Tibial artery (tissue), 4 donors: ENCODE measurements around the gene CKB.

Source experiments
- DNase-seq, 2 donors: peaks; one replicate each; pipeline ENCODE4 v3.0.0-alpha.2; 2019
- H3K27ac ChIP-seq, 2 donors: fragments of 200-600 bp; sonication (generic) in 1 of 2; 1 replicate in 1 of 2; 2 replicates in 1 of 2; pipeline ENCODE4 v1.5.1; 2018 to 2019; ENCODE audit warnings: mild to moderate bottlenecking in 1 of 2
- H3K27me3 ChIP-seq, 2 donors: fragments of 200-600 bp; sonication (generic) in 1 of 2; one replicate each; pipeline versions ENCODE4 v1.5.1 to v1.6.0; 2016 to 2019
- H3K36me3 ChIP-seq, 3 donors: fragments of 200-600 bp; sonication (generic) in 2 of 3; one replicate each; pipeline ENCODE4 v1.5.1; 2016 to 2019; ENCODE audit warnings: mild to moderate bottlenecking in 2 of 3
- H3K4me1 ChIP-seq, 4 donors: fragments of 200-600 bp; sonication (generic) in 2 of 4; 1 replicate in 3 of 4; 2 replicates in 1 of 4; pipeline ENCODE4 v1.5.1; 2016 to 2019
- H3K4me3 ChIP-seq, 2 donors: fragments of 200-600 bp; sonication (generic) in 1 of 2; 1 replicate in 1 of 2; 2 replicates in 1 of 2; pipeline ENCODE4 v1.5.1; 2018 to 2019; ENCODE audit warnings: mild to moderate bottlenecking in 2 of 2
- H3K9me3 ChIP-seq, 3 donors: fragments of 200-600 bp; sonication (generic) in 1 of 3; one replicate each; pipeline ENCODE4 v1.5.1; 2016 to 2019
- intact Hi-C: fragments of 100-400 bp; cut with DNase I; formaldehyde crosslinking; loops from one replicate; pipeline ENCODE4 v1.15.0; 2023; ENCODE audit warnings: low total_unique reads
- TF ChIP-seq, protein P1 (sequence below), 2 experiments: fragments of 200-600 bp in 1 of 2; fragments of 450-650 bp in 1 of 2; IDR thresholded peaks; one replicate each; pipeline ENCODE4 v1.5.1; 2017 to 2019; ENCODE audit warnings: antibody characterized with exemption in 2 of 2, mild to moderate bottlenecking in 1 of 2, moderate library complexity in 1 of 2

The CKB gene

GRCh38 chr14:103524002-103524935 is 1.6 kb upstream of the CKB start:
- Histone ChIP-seq H3K4me1 (peaks cover 0 to 58% (median 46%) of the 10 kb centered on the region in 4 donors), H3K4me3 (no peak overlapping the region), H3K27me3 (no peaks in the 10 kb centered on the region), H3K9me3 (no peaks in the 10 kb centered on the region), H3K27ac (no peak overlapping the region), H3K36me3 (peaks cover 4 to 7% (median 5%) of the 10 kb centered on the region in 3 donors)
- TF ChIP-seq, protein P1, sequence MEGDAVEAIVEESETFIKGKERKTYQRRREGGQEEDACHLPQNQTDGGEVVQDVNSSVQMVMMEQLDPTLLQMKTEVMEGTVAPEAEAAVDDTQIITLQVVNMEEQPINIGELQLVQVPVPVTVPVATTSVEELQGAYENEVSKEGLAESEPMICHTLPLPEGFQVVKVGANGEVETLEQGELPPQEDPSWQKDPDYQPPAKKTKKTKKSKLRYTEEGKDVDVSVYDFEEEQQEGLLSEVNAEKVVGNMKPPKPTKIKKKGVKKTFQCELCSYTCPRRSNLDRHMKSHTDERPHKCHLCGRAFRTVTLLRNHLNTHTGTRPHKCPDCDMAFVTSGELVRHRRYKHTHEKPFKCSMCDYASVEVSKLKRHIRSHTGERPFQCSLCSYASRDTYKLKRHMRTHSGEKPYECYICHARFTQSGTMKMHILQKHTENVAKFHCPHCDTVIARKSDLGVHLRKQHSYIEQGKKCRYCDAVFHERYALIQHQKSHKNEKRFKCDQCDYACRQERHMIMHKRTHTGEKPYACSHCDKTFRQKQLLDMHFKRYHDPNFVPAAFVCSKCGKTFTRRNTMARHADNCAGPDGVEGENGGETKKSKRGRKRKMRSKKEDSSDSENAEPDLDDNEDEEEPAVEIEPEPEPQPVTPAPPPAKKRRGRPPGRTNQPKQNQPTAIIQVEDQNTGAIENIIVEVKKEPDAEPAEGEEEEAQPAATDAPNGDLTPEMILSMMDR (IDR thresholded peaks at IDR 0.05): no peak
- no peak for DNase-seq
- intact Hi-C loops: no loop called here

GRCh38 chr14:103523575-103523954 is 935 bp upstream of the CKB start:
- Histone ChIP-seq H3K27me3 (no peaks in the 10 kb centered on the region), H3K4me3 (no peak overlapping the region), H3K36me3 (peaks cover 4 to 7% (median 5%) of the 10 kb centered on the region in 3 donors), H3K9me3 (no peaks in the 10 kb centered on the region), H3K4me1 (peaks cover 0 to 63% (median 51%) of the 10 kb centered on the region in 4 donors), H3K27ac (no peak overlapping the region)
- no peak for DNase-seq
- intact Hi-C loops: no loop called here
- TF ChIP-seq, protein P1 (IDR thresholded peaks at IDR 0.05): no peak

DNA sequence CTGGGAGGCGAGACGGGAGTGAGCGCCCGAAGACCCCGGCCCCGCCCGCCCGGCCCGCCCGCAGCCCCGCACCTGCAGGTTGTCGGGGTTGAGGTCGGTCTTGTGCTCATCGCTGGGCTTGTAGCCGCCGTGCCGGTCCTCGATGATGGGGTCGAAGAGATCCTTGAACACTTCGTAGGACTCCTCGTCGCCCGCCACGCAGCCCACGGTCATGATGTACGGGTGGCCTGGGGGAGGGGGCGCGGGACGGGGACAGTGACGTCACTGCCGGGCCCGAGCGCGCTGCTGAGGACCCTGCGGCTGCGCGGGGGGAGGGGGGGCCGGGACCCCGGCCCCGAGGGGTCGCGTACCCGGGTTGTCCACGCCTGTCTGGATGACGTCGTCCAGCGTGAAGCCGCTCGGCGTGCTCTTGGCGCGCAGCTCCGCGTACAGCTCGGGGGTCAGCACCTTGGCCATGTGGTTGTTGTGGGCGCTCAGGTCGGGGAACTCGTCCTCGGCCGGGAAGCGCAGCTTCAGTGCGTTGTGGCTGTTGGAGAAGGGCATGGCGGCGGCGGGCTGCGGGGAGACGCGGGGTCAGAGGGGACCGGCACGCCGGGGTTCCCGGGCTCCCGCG is 573 bp downstream of the CKB start:
- no peaks in the 10 kb centered on the region for H3K27me3 ChIP-seq
- peaks cover 0 to 57% (median 47%) of the 10 kb centered on the region in 4 donors for H3K4me1 ChIP-seq
- peaks cover 4 to 7% (median 5%) of the 10 kb centered on the region in 3 donors for H3K36me3 ChIP-seq
- DNase-seq: peak in 1 of 2 donors; percentile 80
- H3K27ac ChIP-seq: peak overlapping the region; percentile 84 to 90
- peak overlapping the region; percentile 65 to 85 for H3K4me3 ChIP-seq
- TF ChIP-seq, protein P1 (IDR thresholded peaks at IDR 0.05): no peak
- intact Hi-C loops: loop anchor here (2.0 kb wide), 1 partner anchor 19 kb away; no protein-coding TSS in a partner anchor
- no peaks in the 10 kb centered on the region for H3K9me3 ChIP-seq

DNA sequence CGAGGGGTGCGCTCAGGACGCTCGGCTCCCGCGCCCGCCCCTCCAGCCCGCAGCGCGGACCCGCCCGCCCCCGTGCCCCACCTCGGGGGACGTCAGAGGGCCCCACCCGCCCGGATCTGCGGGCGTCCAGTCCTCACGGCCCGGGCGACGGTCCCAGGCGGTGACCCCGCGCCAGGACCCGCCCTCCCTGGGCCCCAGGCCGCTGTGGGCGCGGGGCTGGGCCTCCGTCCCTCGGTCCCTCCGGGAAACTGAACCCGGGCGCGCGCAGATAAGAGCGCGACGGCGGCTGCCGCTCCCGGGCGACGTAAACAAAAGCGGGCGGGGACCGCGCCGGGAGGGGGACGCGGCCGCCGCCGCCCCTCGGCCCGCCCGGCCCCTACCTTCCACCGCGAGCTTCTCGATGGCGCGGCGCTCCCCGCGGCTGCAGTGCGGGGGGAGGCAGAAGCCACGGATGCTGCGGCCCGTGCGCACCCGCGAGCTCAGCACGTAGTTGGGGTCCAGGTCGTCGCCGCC is 1.1 kb downstream of the CKB start:
- DNase-seq: no peak
- no peaks in the 10 kb centered on the region for H3K27me3 ChIP-seq
- H3K36me3 ChIP-seq: peaks cover 4 to 7% (median 5%) of the 10 kb centered on the region in 3 donors
- peak overlapping the region; percentile 65 to 85 for H3K4me3 ChIP-seq
- TF ChIP-seq, protein P1 (IDR thresholded peaks at IDR 0.05): no peak
- H3K27ac ChIP-seq: peak overlapping the region; percentile 84 to 90
- intact Hi-C loops: loop anchor here (2.0 kb wide), 1 partner anchor 19 kb away; no protein-coding TSS in a partner anchor
- H3K4me1 ChIP-seq: peaks cover 0 to 57% (median 47%) of the 10 kb centered on the region in 4 donors
- no peaks in the 10 kb centered on the region for H3K9me3 ChIP-seq

- peak; percentile 77 to 94 for DNase-seq
- Histone ChIP-seq H3K27me3 (no peaks in the 10 kb centered on the region), H3K4me1 (peaks cover 0 to 57% (median 47%) of the 10 kb centered on the region in 4 donors)
Observed at GRCh38 chr14:103520657-103521437, 1.8 kb downstream of the CKB start.

More at GRCh38 chr14:103520657-103521437, 1.8 kb downstream of the CKB start:
- Histone ChIP-seq H3K27ac (peak overlapping the region; percentile 84 to 90), H3K9me3 (no peaks in the 10 kb centered on the region), H3K36me3 (peaks cover 4 to 7% (median 5%) of the 10 kb centered on the region in 3 donors), H3K4me3 (peak overlapping the region; percentile 65 to 85)
- intact Hi-C loops: loop anchor here (2.0 kb wide), 1 partner anchor 20 kb away; no protein-coding TSS in a partner anchor
- TF ChIP-seq, protein P1 (IDR thresholded peaks at IDR 0.05): peak; percentile 59 to 61
